GM18951 (cell line): Measurements from ENCODE around the gene DTX3.

Source experiments
- POLR2A ChIP-seq: IDR thresholded peaks from 4 replicates; pipeline ENCODE4 v1.6.1; 2011; ENCODE audit warnings: mild to moderate bottlenecking; ENCODE audit not compliant: insufficient read length, insufficient read depth; ENCODE audit errors: extremely low read depth
- in situ Hi-C: fragments of 300-500 bp; cut with MboI; formaldehyde crosslinking; loops from one replicate; pipeline ENCODE4 v1.12.0; 2022; ENCODE audit warnings: low sequenced_read_pairs, mixed read lengths, inconsistent platforms; ENCODE audit not compliant: unreplicated experiment

DTX3 gene

DNA sequence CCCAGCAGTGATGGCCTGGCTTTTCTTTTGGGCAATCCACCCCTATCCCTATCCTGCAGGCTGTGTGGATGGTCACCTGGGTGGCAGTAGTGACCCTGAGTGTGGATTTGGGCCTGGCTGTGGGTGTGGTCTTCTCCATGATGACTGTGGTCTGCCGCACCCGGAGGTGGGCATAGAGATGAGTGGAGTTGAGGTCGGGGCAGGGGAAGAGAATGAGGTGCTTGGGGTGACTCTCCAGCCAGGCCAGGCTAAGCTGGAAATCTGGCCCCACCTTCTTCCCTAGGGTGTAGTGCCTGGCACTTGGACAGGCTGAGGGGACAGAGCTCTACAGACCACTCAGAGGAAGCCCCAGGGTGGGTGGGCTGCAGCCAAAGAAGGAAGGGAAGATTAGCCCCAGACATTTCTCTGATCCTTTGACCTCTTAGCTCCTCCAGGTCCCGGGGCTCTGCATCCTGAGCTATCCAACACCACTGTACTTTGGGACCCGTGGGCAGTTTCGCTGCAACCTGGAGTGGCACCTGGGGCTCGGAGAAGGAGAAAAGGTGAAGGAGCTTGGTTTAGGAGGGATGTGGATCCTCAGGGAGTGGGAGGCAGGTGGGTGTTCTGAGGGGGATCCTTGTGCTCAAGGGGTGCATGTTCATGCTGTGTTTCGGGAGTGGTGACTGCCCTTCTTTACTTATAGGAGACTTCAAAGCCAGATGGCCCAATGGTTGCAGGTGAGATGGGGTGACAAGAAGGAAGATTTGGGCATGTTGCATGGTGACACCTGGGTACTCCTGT, 20.0 kb downstream of the DTX3 start:
- in situ Hi-C loops = no loop called here
- TF ChIP-seq POLR2A = no peak

DNA sequence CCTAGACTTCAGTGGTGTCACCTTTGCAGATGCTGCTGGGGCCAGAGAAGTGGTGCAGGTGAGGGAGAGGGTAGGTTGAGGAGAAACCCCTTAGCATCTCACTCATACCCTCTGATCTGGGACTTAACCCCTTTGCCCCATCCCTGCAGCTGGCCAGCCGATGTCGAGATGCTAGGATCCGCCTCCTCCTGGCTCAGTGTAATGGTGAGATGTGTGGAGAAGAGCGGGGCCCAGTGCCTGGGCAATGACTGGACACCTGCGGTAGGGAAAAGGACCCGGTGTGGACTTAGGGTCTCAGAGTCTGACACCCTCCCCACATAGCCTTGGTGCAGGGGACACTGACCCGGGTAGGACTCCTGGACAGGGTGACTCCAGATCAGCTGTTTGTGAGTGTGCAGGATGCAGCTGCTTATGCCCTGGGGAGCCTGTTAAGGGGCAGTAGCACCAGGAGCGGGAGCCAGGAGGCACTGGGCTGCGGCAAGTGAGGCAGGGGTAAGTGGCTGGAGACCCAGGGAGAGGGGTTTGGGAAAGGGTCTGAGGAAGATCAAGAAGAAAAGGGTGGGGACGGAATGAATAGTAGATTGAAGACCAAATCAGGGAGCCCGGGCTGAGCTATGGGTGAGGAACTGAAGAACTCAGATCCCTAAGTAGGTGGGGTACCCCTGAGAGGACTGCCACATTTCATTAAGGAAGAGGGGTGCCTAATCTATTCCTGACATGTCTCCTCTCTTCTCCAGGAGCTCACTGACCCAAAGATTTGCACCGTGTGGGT, 20.8 kb downstream of the DTX3 start:
- TF ChIP-seq POLR2A = no peak
- in situ Hi-C loops = no loop called here

DNA sequence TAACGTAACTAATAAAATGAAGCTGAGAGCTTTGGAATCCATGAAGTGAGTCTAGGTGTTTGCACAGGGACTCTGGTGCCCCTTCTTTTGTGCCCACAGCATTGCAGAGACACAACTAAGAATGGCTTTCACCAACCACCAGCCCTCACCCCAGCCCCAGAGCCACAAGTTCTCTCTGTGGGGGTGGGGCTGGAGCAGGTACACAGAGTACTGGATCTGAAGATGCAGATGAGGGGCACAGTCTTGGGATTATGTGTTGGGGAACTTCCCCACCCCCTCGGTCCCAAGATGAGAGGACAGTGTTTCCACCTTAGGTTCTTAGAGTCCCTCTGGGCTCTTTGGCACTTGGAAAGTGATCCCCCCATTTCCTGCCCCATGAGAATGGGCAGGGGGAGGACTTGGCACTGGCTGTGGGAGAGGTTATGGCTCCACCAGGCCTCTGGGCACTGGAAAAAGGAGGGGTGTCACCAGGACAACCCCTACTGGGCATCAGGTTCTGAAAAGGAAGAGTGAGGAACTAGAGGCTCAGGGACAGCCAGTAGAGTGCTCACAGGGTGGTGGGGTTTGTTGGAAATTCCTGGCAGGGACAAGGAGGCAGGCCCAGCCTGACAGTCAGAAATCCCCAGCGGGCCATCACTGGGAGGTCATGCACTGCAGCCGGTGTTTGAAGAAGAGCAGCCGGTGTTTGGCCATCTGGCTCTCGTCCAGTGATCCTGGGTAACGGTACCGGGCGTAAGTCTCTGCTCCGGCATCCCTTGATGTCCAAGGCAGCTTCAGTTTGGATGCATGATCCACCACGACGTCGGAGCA, 21.7 kb downstream of the DTX3 start:
- in situ Hi-C loops = no loop called here
- no peak for TF ChIP-seq POLR2A

DNA sequence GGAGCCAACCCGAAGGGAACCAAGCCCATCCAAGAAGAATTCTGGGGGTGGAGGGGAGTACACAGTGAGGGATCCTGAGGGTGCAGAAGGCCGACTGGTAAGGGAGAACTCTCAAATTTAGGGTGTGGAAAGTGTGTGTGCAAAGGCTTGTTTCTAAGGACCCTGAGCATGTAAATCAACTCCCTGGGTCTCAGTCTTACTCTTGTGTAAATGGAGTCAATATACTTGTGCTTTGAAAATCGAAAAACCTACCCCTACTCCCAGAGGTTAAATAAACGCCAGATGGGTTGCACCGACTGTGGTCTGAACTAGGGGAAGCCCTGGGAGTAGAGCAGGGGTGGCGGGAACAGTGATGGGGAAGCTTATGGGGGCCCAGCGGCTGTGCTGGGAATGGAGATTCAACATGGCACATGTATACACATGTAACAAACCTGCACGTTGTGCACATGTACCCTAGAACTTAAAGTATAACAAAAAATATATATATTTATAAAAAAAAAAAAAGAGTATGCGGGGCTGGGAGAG, 22.4 kb downstream of the DTX3 start:
- TF ChIP-seq POLR2A = no peak
- in situ Hi-C loops = no loop called here

DNA sequence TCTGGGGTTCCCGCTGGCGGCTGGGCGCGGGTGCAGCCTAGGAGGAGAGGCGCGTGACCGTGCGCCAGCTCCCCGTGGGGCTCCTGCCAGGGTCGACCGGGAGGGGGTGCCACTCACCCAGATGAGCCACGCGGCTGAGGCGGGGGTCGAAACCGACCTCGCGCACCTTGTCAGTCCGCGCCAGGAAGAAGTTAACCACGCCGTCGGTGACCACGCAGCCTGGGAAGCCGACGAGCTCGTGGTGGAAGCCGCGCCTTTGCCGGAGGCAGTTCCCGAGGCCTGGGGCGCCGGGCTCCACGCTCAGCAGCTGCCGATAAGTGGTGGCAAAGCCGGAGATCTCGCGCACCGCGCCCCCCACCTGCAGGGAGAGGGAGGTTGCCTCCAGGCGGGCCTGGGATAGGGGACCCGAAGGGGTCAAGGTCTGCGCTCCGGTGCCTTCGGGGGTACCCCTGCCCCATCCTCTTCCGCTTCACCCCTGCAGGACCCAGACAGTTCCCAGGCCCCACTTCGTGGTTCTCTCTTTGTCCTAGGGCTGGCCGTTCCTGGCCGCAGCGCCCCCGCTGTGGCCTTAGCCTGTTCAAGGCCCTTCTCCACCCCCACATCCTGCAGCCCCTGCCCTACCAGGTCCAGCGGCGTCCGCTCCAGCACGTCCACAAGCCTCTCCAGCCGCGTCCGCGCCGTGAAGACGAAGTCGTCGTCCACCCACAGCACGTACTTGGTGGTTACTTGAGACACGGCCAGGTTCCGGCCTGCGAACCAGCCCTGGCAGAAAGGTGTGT, 23.1 kb downstream of the DTX3 start:
- TF ChIP-seq POLR2A = no peak
- in situ Hi-C loops = no loop called here

DNA sequence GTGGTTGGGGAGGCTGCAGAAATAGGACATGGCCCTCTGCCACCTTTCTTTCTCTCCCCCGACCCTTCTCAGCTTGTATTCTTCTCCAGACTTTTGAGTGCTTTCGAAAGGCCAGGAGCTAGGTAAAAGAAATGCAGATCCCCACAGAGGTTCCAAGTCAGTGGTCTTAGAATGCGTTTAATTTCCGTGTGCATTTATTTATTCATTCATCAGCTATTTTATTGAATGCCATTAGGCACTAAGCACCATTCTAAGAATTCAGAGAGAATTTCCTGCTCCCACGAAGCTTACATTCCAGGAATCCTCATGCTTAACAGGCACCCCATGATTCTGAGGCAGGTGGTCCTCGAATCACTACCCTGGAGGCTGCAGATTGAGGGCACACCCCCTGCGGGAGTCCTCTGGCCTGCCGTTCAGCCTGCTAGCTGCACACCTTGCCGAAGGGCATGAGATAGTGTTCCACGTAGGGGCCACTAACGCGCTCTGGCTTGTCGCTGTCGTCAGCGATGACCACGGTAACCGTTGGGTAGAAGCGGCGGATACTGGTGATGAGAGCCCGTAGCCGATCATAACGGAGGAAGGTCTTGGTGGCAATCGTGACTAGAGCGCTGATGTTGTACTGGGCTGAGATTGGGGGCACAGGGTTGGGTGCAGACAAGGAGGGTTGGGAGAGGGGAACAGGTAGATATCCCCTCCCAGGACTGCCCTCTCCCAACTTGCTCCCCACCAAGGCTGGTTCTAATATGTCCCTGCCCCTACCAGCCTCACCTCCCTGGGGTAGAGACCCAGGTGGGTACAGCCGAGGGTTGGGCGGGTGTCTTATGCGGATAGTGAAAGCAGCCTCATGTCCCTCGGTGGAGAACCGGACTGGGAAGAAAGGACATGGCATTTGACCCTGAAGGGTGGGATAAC, 23.9 kb downstream of the DTX3 start:
- in situ Hi-C loops = no loop called here
- TF ChIP-seq POLR2A = no peak

DNA sequence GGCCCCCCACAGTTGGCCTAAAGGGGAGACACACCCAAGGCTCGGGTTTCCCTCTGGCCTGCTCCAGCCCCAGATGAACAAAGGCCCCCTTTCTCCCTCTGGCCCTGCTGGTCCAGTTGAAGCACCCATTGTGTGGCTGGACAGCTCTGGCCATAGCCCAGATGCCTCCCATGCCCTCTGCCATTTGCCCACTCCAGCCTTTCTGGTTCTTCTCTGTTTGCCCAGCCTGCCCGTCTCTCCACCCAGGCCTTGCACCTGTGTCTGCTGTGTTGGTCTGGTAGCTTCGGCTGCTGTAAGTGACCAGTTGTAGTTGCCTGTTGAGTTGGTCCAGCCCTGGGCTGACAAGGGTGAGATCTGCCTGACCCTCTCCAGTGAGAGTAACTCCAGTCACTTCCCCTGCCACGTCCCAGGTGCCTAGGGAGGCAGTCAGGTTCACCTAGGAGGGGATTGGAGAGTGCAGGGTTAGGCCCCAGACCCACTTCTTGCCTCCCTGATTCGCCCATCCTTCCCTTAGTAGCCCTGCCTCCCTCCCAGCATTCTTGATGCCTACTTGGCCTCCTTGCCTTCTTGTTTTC, 25.4 kb downstream of the DTX3 start:
- no peak for TF ChIP-seq POLR2A
- in situ Hi-C loops = no loop called here

DNA sequence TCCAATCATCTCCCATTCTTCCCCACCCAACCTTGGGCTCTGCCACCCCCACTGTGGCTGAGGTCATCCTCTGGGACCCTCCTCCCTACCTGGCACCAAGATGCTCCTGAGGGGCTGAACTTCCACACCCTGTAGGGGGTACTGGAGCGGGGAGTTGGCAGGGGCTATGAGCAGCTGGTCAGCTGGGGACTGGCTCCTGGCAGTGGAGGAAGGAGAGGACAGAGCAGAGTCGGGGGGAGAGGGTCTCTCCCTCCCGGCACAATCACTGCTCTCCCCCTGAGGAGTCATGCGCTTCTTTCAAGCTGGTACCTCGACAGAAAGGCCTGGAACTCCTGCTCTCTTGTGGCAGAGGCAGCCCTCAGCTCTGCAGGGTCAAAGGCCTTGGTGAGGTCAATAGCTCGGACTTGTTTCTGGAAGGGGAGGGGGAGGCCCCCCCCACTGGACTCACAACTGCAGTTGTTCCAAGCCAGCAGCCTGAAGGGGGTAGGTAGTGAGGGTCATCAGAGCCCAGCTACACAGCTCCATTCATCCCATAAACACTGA, 26.3 kb downstream of the DTX3 start:
- TF ChIP-seq POLR2A = no peak
- in situ Hi-C loops = no loop called here

DNA sequence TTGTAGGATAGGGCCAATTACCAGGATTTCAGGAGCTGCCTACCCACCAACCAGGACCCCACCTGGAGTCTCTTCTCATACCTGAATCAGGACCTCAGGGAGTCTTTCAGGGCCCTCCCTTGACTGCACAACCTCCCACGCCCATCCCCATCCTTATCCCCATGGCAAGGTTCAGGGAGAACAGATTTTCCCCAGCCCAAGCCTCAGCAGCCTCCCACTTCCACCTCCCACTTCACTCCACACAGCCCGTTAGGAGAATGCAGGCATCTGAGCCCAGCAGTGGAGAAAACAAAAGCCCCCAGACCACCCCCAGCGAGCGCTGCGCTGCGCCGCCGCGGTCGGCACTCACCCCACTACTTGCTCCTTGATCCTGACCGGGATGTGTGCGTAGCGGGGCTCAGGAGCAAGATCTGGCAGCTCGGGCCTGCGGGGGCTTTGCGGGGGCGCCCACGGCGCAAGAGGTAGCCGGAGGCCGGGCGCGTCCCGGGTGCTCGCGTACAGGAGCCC, 27.0 kb downstream of the DTX3 start:
- no peak for TF ChIP-seq POLR2A
- in situ Hi-C loops = no loop called here

DNA sequence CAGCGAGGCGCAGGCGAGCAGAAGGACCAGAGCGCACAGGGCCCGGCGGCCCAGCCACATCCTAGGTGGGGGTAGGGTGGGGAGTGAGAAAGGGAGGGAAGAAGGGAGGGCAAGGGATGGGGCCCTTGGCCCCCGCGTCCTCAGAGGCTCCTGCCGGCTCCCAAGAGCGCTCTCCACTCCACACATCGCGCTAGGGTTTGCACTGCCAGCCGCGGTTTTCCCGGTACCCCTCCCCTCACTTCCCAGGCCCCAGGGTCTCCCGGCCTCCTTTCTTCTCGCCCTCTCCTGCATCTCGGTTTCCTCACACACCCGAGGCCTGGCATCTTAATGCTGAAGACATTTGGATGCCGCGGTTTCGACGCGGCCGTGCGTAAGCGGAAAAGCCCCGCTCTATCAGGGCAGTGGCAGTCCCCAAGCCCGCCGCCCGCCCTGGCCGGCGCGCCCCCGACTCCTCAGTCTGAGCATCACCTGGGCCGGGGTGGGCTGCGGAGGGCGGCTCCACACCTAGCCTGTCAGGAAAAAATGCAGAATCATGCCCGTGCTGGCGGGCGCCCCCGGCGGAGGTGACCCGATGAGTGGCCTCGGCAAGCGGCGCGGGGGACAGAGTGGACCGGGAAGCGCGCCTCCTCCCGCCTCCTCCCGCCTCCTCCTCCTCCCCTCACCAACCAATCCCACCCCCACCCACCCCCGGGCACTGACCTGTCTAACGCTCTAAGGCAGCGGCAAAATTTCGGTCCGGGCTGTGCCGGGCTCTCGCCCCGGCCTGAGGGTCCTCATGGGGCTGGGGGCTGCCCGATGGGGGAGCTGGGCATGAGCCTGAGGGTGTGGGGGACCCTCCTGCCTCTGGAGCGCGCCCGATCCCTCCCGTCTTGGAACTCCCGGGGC, 27.7 kb downstream of the DTX3 start:
- TF ChIP-seq POLR2A = no peak
- in situ Hi-C loops = no loop called here
